Measurements from ENCODE around the gene KRT28. TPM values are rescaled to one million over a fixed set of nuclear protein-coding genes. Genes with fewer than 3 reads are reported as not detected.

Gene KRT28
- polyA plus RNA-seq, 2 of the 4 experiments (the other 2 are of a cell fraction): not detected

- 3% methylated on average over 38 of the region's 73 CpGs for WGBS (ENCODE audit: missing lambda C conversion rate)
Observed at GRCh38 chr17:40818733-40819527, 19.2 kb upstream of the KRT28 start.

GRCh38 chr17:40818343-40818732 lies 18.6 kb upstream of the KRT28 start:
- ChIA-PET CTCF (interaction anchor here (0.8 to 6.4 kb wide), 13 partner anchors 9 to 850 kb away, joined by 3 to 51 read pairs (median 4); no protein-coding TSS in a partner anchor), POLR2A (interaction anchor here (0.7 to 1.9 kb wide), 30 partner anchors 9 to 871 kb away, joined by 3 to 16 read pairs (median 4); partner anchors contain the start of genes EIF1 and SMARCE1)
- H3K4me1 ChIP-seq: peaks cover 20% of the 10 kb centered on the region
- WGBS (ENCODE audit: missing lambda C conversion rate): 2% methylated on average over 7 of the region's 7 CpGs
- no peaks in the 10 kb centered on the region for H3K9me3 ChIP-seq
- peak overlapping the region; percentile 72 for H3K4me2 ChIP-seq
- DNase-seq (ENCODE audit: low read depth in 1 of 2, low spot score in 1 of 2) (no peak), ATAC-seq (no peak), FAIRE-seq (no peak)
- peak overlapping the region; percentile 86 to 94 for H3K27ac ChIP-seq
- H3K4me3 ChIP-seq: peak overlapping the region; percentile 79
- no peak for TF ChIP-seq FOSL2 (IDR thresholded peaks at IDR 0.05)
- TF ChIP-seq FOSL2 (CRISPR knock-in tag; IDR thresholded peaks at IDR 0.05): no peak

More at GRCh38 chr17:40818733-40819527, 19.2 kb upstream of the KRT28 start:
- peaks cover 16% of the 10 kb centered on the region for H3K4me1 ChIP-seq
- peak overlapping the region; percentile 85 for H3K4me2 ChIP-seq
- H3K9me3 ChIP-seq: no peaks in the 10 kb centered on the region
- H3K27ac ChIP-seq: peak overlapping the region; percentile 86 to 94
- ChIA-PET POLR2A (interaction anchor here (0.7 to 1.9 kb wide), 33 partner anchors 9 to 870 kb away, joined by 3 to 16 read pairs (median 4); partner anchors contain the start of genes EIF1 and SMARCE1), CTCF (interaction anchor here (0.7 to 6.4 kb wide), 16 partner anchors 10 to 849 kb away, joined by 3 to 51 read pairs (median 3); no protein-coding TSS in a partner anchor)
- DNase-seq (ENCODE audit: low read depth in 1 of 2, low spot score in 1 of 2): peak; percentile 80 to 88
- ATAC-seq: peak; percentile 93 to 95
- H3K4me3 ChIP-seq: peak overlapping the region; percentile 79
- TF ChIP-seq HOXB5 (CRISPR knock-in tag; IDR thresholded peaks at IDR 0.05) (no peak), USF2 (IDR thresholded peaks at IDR 0.05) (no peak), CBX2 (IDR thresholded peaks at IDR 0.05; ENCODE audit: borderline replicate concordance, low read depth) (no peak), NR3C1 (IDR thresholded peaks at IDR 0.05) (no peak), GATA3 (IDR thresholded peaks at IDR 0.05; ENCODE audit: borderline replicate concordance) (peak; percentile 21; the same call in 1 of the 2 replicates), ATOH8 (CRISPR knock-in tag; IDR thresholded peaks at IDR 0.05; ENCODE audit: low read depth) (0 out of 2 replicates have a peak, but pooled peaks have one; percentile 40), CHD2 (IDR thresholded peaks at IDR 0.05; ENCODE audit: low read length, partially characterized antibody) (no peak), PHF8 (IDR thresholded peaks at IDR 0.05; ENCODE audit: borderline replicate concordance, low read depth) (peak; percentile 77; the same call in 1 of the 2 replicates), JUN (IDR thresholded peaks at IDR 0.05) (peak; percentile 53 to 94; a peak in 4 of 5 replicates), BHLHE40 (IDR thresholded peaks at IDR 0.05; ENCODE audit: low read depth, low read length) (no peak), FOSL2 (IDR thresholded peaks at IDR 0.05) (no peak), FOSL2 (CRISPR knock-in tag; IDR thresholded peaks at IDR 0.05) (no peak), FOSB (CRISPR knock-in tag; IDR thresholded peaks at IDR 0.05) (0 out of 2 replicates have a peak, but pooled peaks have one; percentile 67), HOXA7 (CRISPR knock-in tag; IDR thresholded peaks at IDR 0.05) (0 out of 2 replicates have a peak, but pooled peaks have one; percentile 36), RARB (CRISPR knock-in tag; IDR thresholded peaks at IDR 0.05) (no peak), BCL3 (IDR thresholded peaks at IDR 0.05) (peak; percentile 95), ZNF302 (CRISPR knock-in tag; IDR thresholded peaks at IDR 0.05) (no peak), MAFK (IDR thresholded peaks at IDR 0.05; ENCODE audit: partially characterized antibody) (peak; percentile 69), ZSCAN20 (CRISPR knock-in tag; IDR thresholded peaks at IDR 0.05) (no peak), TFCP2L1 (CRISPR knock-in tag; IDR thresholded peaks at IDR 0.05) (no peak), SMC3 (IDR thresholded peaks at IDR 0.05) (no peak), ELK1 (IDR thresholded peaks at IDR 0.05; ENCODE audit: low read depth, low read length) (0 out of 2 replicates have a peak, but pooled peaks have one; percentile 23), EHF (CRISPR knock-in tag; IDR thresholded peaks at IDR 0.05) (no peak), POLR2A (IDR thresholded peaks at IDR 0.05; ENCODE audit: low read length) (peak; percentile 41), RCOR1 (IDR thresholded peaks at IDR 0.05; ENCODE audit: low read depth, low read length) (no peak), ZC3H11A (IDR thresholded peaks at IDR 0.05) (no peak)
- FAIRE-seq: no peak
